G401.6 (cell line): Measurements from ENCODE around the gene PHF8.

Experiments
- FAIRE-seq: peaks from 2 replicates; lab custom pipeline; 2012; peaks lifted over from hg19 to GRCh38; lab: Jason Lieb, UNC

PHF8 gene

DNA sequence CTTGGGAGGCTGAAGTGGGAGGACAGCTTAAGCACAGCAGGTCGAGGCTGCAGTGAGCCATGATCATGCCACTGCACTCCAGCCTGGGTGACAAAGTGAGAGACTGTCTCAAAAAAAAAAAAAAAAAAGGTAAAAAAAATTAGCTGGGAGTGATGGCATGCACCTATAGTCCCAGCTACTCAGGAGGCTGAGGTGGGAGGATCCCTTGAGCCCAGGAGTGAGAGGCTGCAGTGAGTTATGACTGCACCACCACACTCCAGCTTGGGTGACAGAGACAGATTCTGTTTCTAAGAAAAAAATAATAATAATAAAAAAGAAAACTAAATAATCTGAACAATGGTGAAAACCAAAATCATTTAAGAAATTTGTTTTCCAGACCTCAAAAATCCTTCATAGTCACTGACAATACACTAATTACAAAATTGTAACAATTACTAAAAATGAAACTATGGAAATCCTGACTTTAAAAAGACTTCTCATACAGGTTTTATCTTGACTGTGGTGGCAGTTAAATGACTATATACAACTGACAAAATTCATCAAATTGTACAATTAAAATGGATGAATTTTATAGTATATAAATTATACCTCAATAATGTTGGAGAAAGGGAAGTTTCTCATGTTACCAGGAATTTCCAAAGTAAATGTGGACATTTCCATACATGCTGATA, 31.3 kb downstream of the PHF8 start:
- no peak for FAIRE-seq

DNA sequence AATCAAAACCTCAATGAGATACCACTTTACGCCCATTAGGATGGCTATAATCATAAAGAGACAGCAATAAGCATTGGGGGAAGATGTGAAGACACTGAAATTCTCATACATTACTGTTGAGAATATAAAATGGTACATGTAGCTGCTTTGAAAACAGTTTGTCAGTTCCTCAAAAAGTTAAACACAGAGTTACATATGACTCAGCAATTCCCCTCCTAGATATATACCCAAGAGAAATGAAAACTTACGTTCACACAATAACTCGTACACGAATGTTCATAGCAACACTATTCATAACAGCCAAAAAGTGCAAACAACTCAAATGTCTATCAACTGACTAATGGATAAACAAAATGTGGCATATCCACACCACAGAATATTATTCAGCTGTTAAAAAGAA, 36.6 kb downstream of the PHF8 start:
- no peak for FAIRE-seq

DNA sequence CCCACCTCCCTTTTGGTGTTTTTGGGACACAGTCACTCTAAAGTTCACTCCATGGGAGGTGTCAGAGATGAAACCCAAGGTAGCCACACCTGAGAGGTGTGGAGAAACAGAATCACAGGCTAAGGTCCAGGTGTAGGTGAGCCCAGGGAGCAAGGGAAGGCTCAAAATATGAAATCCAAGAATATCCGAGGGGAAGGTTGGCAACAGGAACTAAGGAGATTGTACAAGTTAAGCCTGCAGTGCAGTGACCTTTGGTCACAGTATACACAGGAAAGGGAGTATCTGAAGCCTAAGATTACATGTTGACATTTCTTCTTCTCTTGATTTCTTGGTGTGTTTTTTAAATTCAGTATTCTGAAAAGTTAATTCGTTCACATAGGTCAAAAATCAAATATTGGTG, 46.5 kb downstream of the PHF8 start:
- FAIRE-seq: no peak

DNA sequence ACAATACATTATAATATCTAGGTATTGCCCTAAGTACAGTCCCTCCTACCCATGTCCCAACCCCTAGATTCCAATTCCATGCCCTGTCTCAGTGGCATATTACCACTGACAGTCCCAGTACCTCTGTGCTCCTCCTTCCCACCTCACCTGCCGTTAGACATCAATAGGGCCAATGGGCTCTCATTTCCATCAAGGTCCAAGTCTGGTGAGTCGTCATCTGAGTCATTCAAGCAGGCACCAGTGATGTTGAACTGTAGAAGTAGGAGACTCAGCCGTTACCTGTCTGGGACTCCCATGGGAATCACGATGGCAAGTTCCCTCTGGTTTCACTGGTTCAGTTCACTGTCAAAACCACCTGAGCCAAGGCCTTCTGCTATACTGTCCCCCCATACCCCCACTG, 51.7 kb downstream of the PHF8 start:
- no peak for FAIRE-seq

DNA sequence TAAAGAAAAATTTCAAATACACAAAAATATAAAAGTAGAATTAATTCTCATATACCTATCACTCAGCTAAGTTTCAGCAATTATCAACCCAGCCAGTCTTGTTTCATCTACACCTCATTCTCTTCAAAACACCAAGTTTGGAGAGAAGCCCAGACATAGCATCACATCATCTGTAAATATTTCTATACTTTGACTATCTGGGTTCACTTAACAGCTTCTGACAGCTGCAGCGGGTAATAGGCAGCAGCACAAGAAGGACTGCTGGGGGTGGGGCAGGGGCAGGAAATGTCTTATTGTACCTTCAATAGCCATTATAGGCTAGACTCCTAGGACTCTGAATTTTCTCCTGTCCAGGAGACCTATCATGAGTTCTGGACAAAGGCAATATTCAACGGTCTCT, 54.1 kb downstream of the PHF8 start:
- no peak for FAIRE-seq

DNA sequence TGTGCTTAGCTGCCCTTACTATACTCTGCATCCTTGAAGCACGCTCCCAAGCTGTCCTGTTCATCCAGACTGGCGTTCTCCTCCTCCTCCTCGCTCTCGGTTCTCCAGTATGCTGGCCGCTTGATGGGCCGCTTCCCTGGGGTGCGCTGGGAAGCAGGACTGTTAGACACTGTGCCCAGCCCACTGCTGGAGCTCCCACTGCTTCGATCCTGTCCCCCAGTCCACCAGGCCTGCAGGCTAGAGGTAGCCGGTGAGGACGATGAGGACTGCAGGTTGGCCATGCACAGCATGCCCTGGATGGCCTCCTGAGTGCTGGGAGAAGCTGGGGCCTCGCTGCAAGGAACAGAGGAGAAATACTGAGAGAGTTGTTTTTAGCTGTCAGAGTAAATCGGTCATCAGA, 59.4 kb downstream of the PHF8 start:
- no peak for FAIRE-seq

DNA sequence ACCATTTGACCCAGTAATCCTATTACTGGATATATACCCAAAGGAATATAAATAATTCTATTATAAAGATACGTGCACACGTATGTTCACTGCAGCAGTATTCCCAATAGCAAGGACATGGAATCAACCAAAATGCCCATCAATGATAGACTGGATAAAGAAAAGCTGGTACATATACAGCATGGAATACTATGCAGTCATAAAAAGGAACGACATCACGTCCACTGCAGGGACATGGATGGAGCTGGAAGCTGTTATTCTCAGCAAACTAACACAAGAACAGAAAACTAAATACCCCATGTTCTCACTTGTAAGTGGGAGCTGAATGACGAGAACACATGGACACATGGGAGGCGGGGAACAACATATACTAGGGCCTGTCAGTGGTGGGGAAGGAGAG, 69.7 kb downstream of the PHF8 start:
- FAIRE-seq: no peak

DNA sequence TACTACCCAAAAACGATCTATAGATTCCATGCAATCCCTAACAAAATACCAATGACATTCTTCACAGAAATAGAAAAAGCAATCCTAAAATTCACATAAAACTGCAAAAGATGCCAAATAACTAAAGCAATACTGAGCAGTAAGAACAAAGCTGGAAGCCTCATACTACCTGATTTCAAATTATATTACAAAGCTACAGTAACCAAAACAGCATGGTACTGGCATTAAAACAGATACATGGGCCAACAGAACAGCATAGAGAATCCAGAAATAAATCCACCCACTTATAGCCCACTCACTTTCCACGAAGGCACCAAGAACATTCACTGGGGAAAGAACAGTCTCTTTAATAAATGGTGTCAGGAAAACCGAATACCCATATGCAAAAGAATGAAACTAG, 74.7 kb downstream of the PHF8 start:
- no peak for FAIRE-seq

DNA sequence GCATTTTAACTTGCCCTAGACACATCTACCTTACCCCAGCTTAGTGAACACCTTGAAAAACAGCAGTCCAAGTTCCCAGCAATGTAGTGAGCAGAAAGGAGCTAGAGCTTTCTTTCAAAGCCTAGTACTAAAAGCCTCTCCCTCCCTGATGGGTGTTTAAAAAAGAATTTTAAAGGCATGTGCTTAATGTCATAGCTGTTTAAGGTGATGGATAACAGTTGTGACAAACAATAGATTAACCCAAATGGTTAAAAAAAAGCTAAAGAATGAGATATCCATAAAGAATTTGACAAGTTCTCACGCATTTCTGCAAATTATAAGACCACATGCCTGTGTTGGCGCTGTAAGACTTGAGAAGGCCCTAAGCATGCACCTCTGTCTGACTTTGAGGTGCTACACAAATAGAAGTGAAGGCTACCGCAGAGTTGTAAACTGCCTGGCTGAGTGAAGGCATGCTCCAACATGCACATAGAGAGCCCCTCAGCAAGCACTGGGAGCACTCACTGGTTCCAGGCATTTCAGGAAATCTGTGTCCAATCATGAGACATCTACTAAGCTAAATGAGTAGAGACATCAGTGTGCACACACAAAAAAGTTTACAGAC, 94.0 kb downstream of the PHF8 start:
- no peak for FAIRE-seq

DNA sequence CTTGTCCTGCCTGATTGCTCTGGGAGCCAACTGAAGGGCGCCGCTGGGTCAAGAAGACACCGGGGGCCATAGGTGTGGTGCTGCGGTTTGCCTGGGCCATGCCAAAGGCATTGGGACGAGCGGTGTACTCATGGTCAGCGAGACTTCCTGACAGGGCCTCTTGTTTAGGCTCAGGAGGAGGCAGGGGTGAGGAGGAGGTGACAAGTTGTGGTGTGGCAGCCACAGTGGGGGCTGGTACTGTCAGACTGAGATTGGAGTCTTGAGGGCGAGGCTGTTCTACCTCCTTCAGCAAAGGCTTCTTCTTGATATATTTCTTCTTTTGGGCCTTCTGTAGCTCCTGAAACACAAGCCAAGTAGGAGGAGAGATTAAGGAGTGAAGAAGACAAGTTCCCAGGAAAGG, 104.1 kb downstream of the PHF8 start:
- FAIRE-seq: no peak

DNA sequence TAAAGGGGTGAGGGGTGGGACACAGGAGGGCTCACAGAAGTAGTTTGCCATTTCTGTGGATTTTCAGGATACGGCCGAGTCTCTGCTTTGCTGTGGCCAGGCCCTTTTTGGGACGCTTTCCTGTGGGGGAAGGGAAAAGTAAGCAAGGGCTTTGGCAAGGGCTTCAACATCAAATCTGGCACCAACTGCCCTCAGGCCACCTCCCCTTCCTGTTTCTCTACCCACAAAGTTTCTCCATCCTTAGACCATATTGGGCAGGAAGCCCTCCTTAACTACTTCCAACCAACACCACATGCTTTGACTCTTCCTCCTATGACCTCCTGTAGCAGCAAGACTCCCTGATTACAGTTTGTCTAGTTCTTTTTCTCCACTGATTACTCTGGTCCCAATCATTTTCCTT, 105.1 kb downstream of the PHF8 start:
- no peak for FAIRE-seq

DNA sequence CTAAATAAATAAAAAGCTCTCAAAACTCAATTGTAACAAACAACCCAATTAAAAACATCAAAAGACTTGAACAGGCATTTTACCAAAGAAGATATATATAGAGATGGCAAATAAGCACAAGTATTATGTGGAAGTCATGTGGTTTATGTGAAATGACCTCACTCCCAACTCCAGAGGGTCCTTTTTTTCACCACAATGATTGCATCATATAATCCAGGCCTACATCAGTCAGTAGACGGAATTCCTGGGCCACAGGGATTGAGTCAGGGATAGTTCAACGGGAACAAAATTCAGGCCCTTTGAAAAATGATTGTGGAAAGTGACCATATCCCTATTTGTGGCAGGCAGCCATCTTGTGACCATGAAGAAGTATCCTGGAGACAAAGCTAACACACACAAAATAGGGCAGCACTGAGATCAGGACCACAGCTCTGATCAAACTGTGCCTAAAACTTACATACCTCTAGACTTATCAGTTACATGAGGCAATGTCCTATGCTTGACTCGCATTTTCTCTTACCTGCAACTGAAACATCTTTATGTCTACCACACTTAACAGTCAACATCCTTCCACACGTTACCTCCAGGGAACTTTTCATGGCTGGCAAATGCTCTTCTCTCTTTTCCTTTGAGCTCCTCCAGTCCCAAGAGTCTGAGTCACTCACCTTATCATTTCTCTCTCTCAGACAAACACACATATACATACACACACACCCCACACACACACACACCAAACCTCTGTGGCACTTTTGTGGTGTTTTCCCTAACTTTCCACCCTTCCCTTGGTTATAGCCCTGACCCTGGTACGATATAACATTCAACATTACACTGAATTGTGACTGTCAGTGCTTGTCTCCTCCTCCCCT, 113.5 kb downstream of the PHF8 start:
- no peak for FAIRE-seq

DNA sequence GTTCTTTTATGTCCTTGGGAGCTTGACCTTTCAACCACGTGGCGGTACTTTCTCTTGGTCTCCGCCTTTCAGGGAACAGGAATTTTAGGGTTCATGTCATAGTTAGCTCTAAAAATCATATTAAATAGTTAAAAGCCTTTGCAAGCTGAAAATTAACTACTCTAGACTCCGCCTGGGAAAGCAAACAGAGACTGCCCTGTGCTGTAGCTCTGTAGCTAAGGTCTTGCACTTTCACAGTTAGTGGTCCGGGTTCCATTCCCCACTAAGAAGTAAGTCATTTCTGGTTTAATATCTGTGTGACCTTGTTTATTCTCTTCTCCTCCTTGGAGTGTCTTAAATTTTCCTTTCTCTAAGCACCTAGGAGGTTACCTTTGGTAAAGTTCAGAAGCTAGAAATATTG, 118.2 kb downstream of the PHF8 start:
- FAIRE-seq: no peak

DNA sequence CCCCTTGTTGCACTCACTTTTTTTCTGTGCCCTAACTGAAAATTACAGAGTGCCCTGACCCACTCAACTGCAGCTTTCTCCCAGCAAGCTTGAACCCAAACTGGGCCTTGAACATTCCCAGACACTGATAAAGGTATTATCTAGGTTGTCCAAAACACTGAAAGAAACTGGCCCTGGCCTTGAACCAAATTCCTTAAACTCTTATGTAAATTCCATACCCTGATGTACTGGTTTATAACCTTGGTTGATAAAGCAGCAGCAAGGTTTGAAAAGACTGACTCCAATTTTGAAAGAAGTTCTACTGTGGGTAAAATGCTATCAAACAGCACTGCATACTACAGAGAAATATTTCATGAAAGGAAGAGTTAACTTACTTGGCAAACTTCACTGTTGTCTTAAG, 125.6 kb downstream of the PHF8 start:
- no peak for FAIRE-seq

DNA sequence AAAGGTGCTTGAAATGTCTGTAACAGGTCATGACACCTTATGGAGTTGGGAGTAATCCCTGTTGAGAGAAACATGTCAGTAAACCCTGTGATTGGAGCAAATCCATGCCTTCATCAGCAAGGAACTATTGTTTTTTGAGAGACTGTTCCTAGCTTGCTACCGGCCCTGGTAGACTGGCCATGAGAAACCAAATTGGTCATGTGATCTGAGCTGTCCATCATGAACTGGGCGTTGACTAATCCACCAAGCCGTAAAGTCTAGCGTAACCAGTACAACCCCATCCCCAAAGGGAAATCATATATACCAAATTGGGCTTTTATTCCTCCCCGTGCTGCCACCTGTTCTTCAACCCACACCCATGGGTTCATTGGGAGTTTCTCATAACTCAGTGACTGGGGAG, 143.7 kb downstream of the PHF8 start:
- FAIRE-seq: no peak

DNA sequence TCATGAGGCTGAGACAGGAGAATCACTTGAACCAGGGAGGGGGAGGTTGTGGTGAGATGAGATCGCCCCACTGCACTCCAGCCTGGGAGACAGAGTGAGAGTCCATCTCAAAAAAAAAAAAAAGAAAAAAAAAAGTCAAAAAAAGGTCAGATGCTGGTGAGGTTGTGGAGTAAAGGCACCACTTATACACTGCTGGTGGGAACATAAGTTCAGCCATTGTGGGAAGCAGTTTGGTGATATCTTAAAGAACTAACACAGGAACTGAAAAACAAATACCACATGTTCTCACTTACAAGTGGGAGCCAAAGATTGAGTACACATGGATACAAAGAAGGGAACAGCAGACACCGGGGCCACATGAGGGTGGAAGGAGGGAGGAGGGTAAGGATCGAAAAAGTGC, 149.0 kb downstream of the PHF8 start:
- no peak for FAIRE-seq
